ENCODE data around the gene CAMP. TPM values are rescaled to one million over a fixed set of nuclear protein-coding genes. Genes with fewer than 3 reads are reported as not detected.

The CAMP gene
- total RNA-seq, 1 experiment from 2014 or later = not detected

DNA sequence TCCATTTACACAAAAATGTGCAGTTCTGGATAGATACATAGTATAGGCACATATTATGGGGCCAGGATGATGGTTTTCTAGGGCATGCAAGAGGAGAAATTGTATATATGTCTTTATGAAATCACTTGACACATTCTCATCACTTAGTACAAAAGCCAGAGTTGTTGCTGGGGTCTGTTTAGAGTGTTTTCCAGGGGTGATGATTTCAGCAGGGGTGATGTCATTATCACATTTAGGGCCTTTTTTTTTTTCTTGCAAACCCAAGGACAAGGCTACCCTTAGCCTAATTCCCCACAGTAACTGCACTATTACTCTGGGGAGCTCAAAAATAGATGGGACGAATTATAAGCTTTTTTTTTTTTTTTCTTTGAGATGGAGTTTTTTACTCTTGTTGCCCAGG is 21.2 kb downstream of the CAMP start:
- no peaks in the 10 kb centered on the region for H3K27me3 ChIP-seq (replicated peaks; ENCODE audit: insufficient read depth, low read depth, low read length, poor library complexity)
- no TSS peak for BruUV-seq (replicated peaks)
- no peak for TF ChIP-seq EZH2 (IDR thresholded peaks at IDR 0.05; ENCODE audit: borderline replicate concordance, low read depth, low read length, poor library complexity, severe bottlenecking)
- TF ChIP-seq, protein P1, sequence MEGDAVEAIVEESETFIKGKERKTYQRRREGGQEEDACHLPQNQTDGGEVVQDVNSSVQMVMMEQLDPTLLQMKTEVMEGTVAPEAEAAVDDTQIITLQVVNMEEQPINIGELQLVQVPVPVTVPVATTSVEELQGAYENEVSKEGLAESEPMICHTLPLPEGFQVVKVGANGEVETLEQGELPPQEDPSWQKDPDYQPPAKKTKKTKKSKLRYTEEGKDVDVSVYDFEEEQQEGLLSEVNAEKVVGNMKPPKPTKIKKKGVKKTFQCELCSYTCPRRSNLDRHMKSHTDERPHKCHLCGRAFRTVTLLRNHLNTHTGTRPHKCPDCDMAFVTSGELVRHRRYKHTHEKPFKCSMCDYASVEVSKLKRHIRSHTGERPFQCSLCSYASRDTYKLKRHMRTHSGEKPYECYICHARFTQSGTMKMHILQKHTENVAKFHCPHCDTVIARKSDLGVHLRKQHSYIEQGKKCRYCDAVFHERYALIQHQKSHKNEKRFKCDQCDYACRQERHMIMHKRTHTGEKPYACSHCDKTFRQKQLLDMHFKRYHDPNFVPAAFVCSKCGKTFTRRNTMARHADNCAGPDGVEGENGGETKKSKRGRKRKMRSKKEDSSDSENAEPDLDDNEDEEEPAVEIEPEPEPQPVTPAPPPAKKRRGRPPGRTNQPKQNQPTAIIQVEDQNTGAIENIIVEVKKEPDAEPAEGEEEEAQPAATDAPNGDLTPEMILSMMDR (conservative IDR thresholded peaks at IDR 0.05; ENCODE audit: low read depth, low read length) = no peak
- intact Hi-C loops (cut with micrococcal nuclease; ENCODE audit: unreplicated experiment) = no loop called here
- H3K9me3 ChIP-seq (ENCODE audit: low read depth, low read length, poor library complexity, severe bottlenecking) = no peaks in the 10 kb centered on the region
- H3K36me3 ChIP-seq (ENCODE audit: insufficient read depth, low read length, poor library complexity, severe bottlenecking) = peaks cover 3% of the 10 kb centered on the region
- POLR2A ChIA-PET (ENCODE audit: low non-redundant PET) = no interaction called here
- peaks cover 19% of the 10 kb centered on the region for H3K4me1 ChIP-seq (ENCODE audit: insufficient read depth, low read length, poor library complexity, severe bottlenecking)
- H3K27ac ChIP-seq (ENCODE audit: low read depth, low read length, poor library complexity, severe bottlenecking) = no peak overlapping the region
- DNase-seq (ENCODE audit: low spot score) = no peak
- no peak overlapping the region for H3K4me3 ChIP-seq (ENCODE audit: low read depth, low read length, poor library complexity, severe bottlenecking)
- CTCF ChIA-PET = interaction anchor here (0.6 kb wide), 1 partner anchor 191 kb away, joined by 5 read pairs; no protein-coding TSS in a partner anchor

DNA sequence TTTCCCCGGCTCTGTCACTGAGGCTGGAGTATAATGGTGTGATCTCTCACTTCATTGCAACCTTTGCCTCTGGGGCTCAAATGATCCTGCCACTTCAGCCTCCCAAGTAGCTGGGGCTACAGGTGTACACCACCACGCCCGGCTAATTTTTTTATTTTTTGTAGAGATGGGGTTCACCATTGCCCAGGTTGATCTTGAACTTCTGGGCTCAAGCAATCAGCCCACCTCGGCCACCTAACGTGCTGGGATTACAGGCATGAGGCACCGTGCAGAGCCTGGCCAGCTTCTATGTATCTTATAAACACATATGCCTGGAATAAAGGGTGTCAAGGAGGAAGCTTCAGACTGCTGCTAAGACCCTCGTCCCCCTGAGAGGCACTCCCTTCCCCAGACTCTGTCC is 21.8 kb downstream of the CAMP start:
- H3K36me3 ChIP-seq (ENCODE audit: insufficient read depth, low read length, poor library complexity, severe bottlenecking) = peaks cover 8% of the 10 kb centered on the region
- no peaks in the 10 kb centered on the region for H3K27me3 ChIP-seq (replicated peaks; ENCODE audit: insufficient read depth, low read depth, low read length, poor library complexity)
- CTCF ChIA-PET = no interaction called here
- H3K27ac ChIP-seq (ENCODE audit: low read depth, low read length, poor library complexity, severe bottlenecking) = no peak overlapping the region
- BruUV-seq (replicated peaks) = no TSS peak
- no peak for TF ChIP-seq EZH2 (IDR thresholded peaks at IDR 0.05; ENCODE audit: borderline replicate concordance, low read depth, low read length, poor library complexity, severe bottlenecking)
- TF ChIP-seq, protein P1 (conservative IDR thresholded peaks at IDR 0.05; ENCODE audit: low read depth, low read length) = no peak
- POLR2A ChIA-PET (ENCODE audit: low non-redundant PET) = no interaction called here
- intact Hi-C loops (cut with micrococcal nuclease; ENCODE audit: unreplicated experiment) = no loop called here
- no peak for DNase-seq (ENCODE audit: low spot score)
- H3K4me1 ChIP-seq (ENCODE audit: insufficient read depth, low read length, poor library complexity, severe bottlenecking) = peaks cover 19% of the 10 kb centered on the region
- H3K9me3 ChIP-seq (ENCODE audit: low read depth, low read length, poor library complexity, severe bottlenecking) = no peaks in the 10 kb centered on the region
- no peak overlapping the region for H3K4me3 ChIP-seq (ENCODE audit: low read depth, low read length, poor library complexity, severe bottlenecking)

DNA sequence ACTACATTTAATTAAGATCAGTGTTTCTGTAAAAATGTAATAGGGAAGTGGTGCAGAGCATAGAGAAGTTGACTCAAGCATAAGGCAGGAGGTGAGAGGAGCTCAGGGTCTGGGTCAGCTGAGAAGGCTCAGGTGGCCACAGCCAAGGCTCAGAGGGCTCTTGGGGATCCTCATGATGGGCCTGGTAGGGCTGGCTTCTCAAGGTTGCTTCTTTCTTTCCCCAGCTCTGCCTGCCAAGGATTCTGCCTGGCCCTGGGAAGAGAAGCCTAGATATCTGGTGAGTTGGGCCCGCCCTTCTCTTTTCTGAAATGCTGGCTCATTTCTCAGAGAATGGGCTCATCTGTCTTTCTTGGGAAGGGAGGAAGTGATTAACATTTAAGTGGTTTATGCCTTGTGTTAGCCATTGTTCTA is 24.1 kb downstream of the CAMP start:
- no TSS peak for BruUV-seq (replicated peaks)
- POLR2A ChIA-PET (ENCODE audit: low non-redundant PET) = no interaction called here

More for the DNA sequence above, 24.1 kb downstream of the CAMP start:
- Histone ChIP-seq H3K36me3 (ENCODE audit: insufficient read depth, low read length, poor library complexity, severe bottlenecking) (peaks cover 8% of the 10 kb centered on the region), H3K9me3 (ENCODE audit: low read depth, low read length, poor library complexity, severe bottlenecking) (no peaks in the 10 kb centered on the region), H3K27ac (ENCODE audit: low read depth, low read length, poor library complexity, severe bottlenecking) (peak overlapping the region; percentile 88), H3K4me3 (ENCODE audit: low read depth, low read length, poor library complexity, severe bottlenecking) (no peak overlapping the region), H3K4me1 (ENCODE audit: insufficient read depth, low read length, poor library complexity, severe bottlenecking) (peaks cover 19% of the 10 kb centered on the region), H3K27me3 (replicated peaks; ENCODE audit: insufficient read depth, low read depth, low read length, poor library complexity) (no peaks in the 10 kb centered on the region)
- DNase-seq (ENCODE audit: low spot score) = peak; percentile 85
- intact Hi-C loops (cut with micrococcal nuclease; ENCODE audit: unreplicated experiment) = no loop called here
- CTCF ChIA-PET = no interaction called here
- TF ChIP-seq, protein P1 (conservative IDR thresholded peaks at IDR 0.05; ENCODE audit: low read depth, low read length) = no peak
- TF ChIP-seq EZH2 (IDR thresholded peaks at IDR 0.05; ENCODE audit: borderline replicate concordance, low read depth, low read length, poor library complexity, severe bottlenecking) = no peak
